ENCODE measurements around the gene HIKESHI. TPM values are rescaled to one million over a fixed set of nuclear protein-coding genes. Genes with fewer than 3 reads are reported as not detected.
"Not testable (repeated sequence)": the region's sequence is repeated elsewhere in the genome, so short reads cannot be mapped to it uniquely, and the experiment has no call there.

Gene HIKESHI
- total and polyA plus RNA-seq, 2 donors: 55.1 to 70.3 TPM

DNA sequence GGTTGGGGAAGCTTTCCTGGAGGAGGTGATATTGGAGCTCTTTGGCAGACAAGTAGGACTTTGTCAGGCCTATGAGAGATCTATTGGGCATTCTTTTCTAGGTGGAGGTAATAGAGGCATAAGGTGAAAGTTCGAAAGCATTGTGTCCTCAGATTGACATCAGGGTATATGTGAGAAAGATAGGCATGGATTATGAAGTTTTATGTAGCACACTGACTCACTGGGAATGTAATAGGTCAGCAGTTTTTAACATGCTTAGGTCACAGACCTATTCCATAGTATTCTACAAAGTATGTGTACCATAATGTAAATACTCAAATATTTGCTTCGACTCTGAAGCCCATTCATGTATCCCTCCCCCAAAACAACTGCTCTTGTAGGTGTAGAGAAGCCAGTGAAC, 11.8 kb downstream of the HIKESHI start:
- Histone ChIP-seq H3K4me3 (ENCODE audit: low read length in 2 of 2) (no peak overlapping the region), H3K4me1 (ENCODE audit: control insufficient read depth in 2 of 2, insufficient read depth in 2 of 2, low read length in 2 of 2) (no peaks in the 10 kb centered on the region), H3K27ac (ENCODE audit: low read depth in 1 of 2, low read length in 1 of 2) (no peak overlapping the region), H3K36me3 (ENCODE audit: control insufficient read depth in 2 of 2, insufficient read depth in 2 of 2, low read length in 1 of 2) (peaks cover 0 to 21% of the 10 kb centered on the region in 2 donors), H3K9me3 (ENCODE audit: control insufficient read depth in 2 of 2, insufficient read depth in 1 of 2, low read length in 1 of 2) (no peaks in the 10 kb centered on the region), H3K27me3 (ENCODE audit: control insufficient read depth in 2 of 2, insufficient read depth in 1 of 2, low read length in 1 of 2) (no peaks in the 10 kb centered on the region)
- no peak for DNase-seq (ENCODE audit: low read depth in 6 of 9, low spot score in 9 of 9)
- WGBS: 98% methylated on average over 2 of the region's 2 CpGs

DNA sequence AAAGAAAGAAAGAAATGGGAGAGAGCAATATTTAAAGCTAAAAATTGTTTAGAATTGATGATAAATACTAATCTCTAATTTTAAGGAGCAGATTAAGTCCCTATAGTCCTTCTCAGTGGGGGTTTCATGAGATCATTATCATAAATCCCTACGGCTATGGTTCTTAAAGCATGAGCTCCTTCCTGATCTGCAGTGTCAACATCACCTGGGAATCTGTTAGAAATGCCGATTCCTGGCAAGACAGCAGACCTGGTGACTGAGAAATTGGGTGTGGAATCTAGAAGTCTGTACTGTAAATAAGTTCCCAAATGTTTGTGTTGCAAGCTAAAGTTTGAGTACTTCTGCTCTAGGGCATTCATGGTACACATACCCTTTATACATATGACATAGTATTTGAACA, 12.6 kb downstream of the HIKESHI start:
- WGBS: 99% methylated on average over 2 of the region's 2 CpGs
- no peak overlapping the region for H3K4me3 ChIP-seq (ENCODE audit: low read length in 2 of 2)
- no peaks in the 10 kb centered on the region for H3K9me3 ChIP-seq (ENCODE audit: control insufficient read depth in 2 of 2, insufficient read depth in 1 of 2, low read length in 1 of 2)
- no peak overlapping the region for H3K27ac ChIP-seq (ENCODE audit: low read depth in 1 of 2, low read length in 1 of 2)
- DNase-seq (ENCODE audit: low read depth in 6 of 9, low spot score in 9 of 9): no peak
- H3K4me1 ChIP-seq (ENCODE audit: control insufficient read depth in 2 of 2, insufficient read depth in 2 of 2, low read length in 2 of 2): no peaks in the 10 kb centered on the region
- H3K36me3 ChIP-seq (ENCODE audit: control insufficient read depth in 2 of 2, insufficient read depth in 2 of 2, low read length in 1 of 2): peaks cover 0 to 24% of the 10 kb centered on the region in 2 donors
- H3K27me3 ChIP-seq (ENCODE audit: control insufficient read depth in 2 of 2, insufficient read depth in 1 of 2, low read length in 1 of 2): no peaks in the 10 kb centered on the region

DNA sequence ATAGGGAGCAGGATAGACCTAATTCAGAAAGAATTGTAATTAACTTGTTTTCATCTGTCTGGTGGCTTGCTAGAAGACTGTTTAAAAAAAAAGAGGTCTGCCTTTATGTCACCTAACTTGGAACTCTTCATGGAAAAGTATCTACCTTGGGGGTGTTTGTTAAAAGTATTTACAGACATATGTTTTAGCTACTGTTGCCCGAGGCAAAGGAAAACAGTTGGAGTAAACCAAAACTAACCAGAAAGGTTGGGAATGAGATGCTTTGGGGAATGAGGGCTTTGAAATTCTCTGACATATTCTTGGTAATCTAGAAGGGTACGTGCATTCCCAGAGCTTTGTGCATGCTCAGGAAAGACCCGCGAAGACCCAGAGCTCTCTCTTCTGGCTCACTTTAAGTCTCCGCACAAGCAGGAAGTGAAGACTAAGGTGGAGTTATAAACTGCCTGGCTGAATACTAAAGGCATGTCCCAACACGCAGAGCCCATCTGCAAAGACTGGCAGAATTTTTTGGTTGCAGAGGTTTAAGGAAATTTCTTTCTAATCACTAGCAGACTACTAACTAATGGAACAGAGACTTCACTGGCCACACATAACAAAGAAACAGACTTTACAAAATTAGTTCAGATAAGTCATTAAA, 33.2 kb downstream of the HIKESHI start:
- no peak overlapping the region for H3K27ac ChIP-seq (ENCODE audit: low read depth in 1 of 2, low read length in 1 of 2)
- no peaks in the 10 kb centered on the region for H3K9me3 ChIP-seq (ENCODE audit: control insufficient read depth in 2 of 2, insufficient read depth in 1 of 2, low read length in 1 of 2)
- peaks cover 5 to 10% of the 10 kb centered on the region in 2 donors for H3K36me3 ChIP-seq (ENCODE audit: control insufficient read depth in 2 of 2, insufficient read depth in 2 of 2, low read length in 1 of 2)
- over 99% methylated on average over 6 of the region's 6 CpGs for WGBS
- no peaks in the 10 kb centered on the region for H3K4me1 ChIP-seq (ENCODE audit: control insufficient read depth in 2 of 2, insufficient read depth in 2 of 2, low read length in 2 of 2)
- no peaks in the 10 kb centered on the region for H3K27me3 ChIP-seq (ENCODE audit: control insufficient read depth in 2 of 2, insufficient read depth in 1 of 2, low read length in 1 of 2)
- no peak for DNase-seq (ENCODE audit: low read depth in 6 of 9, low spot score in 9 of 9)
- H3K4me3 ChIP-seq (ENCODE audit: low read length in 2 of 2): no peak overlapping the region

DNA sequence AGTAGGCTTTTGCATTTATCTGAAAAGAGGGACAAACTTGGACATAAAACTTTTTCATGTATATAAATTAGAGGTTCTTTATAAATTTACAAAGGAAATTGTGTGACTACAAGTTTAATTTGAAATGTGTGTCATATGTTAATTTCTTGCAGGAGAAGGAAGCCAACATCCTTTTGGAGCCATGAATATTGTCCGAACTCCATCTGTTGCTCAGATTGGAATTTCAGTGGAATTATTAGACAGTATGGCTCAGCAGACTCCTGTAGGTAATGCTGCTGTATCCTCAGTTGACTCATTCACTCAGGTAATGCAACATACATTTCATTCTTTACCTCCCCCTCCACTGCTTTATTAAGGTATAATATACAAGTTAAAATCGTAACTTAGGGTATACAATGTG, 35.2 kb downstream of the HIKESHI start:
- H3K4me1 ChIP-seq (ENCODE audit: control insufficient read depth in 2 of 2, insufficient read depth in 2 of 2, low read length in 2 of 2): no peaks in the 10 kb centered on the region
- no peaks in the 10 kb centered on the region for H3K27me3 ChIP-seq (ENCODE audit: control insufficient read depth in 2 of 2, insufficient read depth in 1 of 2, low read length in 1 of 2)
- H3K9me3 ChIP-seq (ENCODE audit: control insufficient read depth in 2 of 2, insufficient read depth in 1 of 2, low read length in 1 of 2): no peaks in the 10 kb centered on the region
- H3K4me3 ChIP-seq (ENCODE audit: low read length in 2 of 2): no peak overlapping the region
- peaks cover 5 to 10% of the 10 kb centered on the region in 2 donors for H3K36me3 ChIP-seq (ENCODE audit: control insufficient read depth in 2 of 2, insufficient read depth in 2 of 2, low read length in 1 of 2)
- no peak overlapping the region for H3K27ac ChIP-seq (ENCODE audit: low read depth in 1 of 2, low read length in 1 of 2)
- DNase-seq (ENCODE audit: low read depth in 6 of 9, low spot score in 9 of 9): no peak
- 98% methylated on average over 2 of the region's 2 CpGs for WGBS

DNA sequence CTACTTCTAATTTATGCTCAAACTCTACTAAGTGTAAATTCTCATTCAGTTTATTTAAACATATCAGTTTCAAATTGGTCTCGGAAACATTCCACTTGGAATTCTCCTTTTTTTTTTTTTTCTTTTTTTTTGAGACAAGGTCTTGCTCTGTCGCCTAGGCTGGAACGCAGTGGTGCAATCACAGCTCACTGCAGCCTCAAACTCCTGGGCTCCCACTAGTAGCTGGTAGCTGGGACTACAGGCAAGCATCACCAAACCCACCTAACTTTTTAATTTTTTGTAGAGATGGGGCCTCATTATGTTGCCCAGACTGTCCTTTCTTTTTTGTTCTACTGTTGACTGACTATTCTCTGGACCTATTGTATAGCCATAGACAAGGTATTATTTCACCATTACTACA, 39.3 kb downstream of the HIKESHI start:
- H3K36me3 ChIP-seq (ENCODE audit: control insufficient read depth in 2 of 2, insufficient read depth in 2 of 2, low read length in 1 of 2): peaks cover 8 to 11% of the 10 kb centered on the region in 2 donors
- H3K4me1 ChIP-seq (ENCODE audit: control insufficient read depth in 2 of 2, insufficient read depth in 2 of 2, low read length in 2 of 2): no peaks in the 10 kb centered on the region
- H3K27me3 ChIP-seq (ENCODE audit: control insufficient read depth in 2 of 2, insufficient read depth in 1 of 2, low read length in 1 of 2): no peaks in the 10 kb centered on the region

DNA sequence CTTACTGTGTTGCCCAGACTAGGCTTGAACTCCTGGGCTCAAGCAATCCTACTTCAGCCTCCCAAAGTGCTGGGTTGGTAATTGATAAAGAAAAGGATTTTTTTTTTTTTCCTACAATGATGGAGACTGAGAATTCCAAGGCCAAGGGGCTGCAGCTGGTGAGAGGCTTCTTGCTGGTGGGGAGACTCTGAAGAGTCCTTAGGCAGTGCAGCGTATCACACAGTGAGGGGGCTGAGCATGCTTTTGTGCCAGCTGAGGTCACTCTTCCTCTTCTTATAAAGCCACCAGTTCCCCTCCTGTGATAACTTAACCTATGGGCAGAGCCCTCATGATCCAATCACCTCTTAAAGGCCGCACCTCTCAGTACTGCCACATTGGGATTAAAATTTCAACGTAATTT, 44.5 kb downstream of the HIKESHI start:
- Histone ChIP-seq H3K27ac (ENCODE audit: low read depth in 1 of 2, low read length in 1 of 2) (no peak overlapping the region), H3K4me3 (ENCODE audit: low read length in 2 of 2) (no peak overlapping the region), H3K4me1 (ENCODE audit: control insufficient read depth in 2 of 2, insufficient read depth in 2 of 2, low read length in 2 of 2) (no peaks in the 10 kb centered on the region), H3K36me3 (ENCODE audit: control insufficient read depth in 2 of 2, insufficient read depth in 2 of 2, low read length in 1 of 2) (peaks cover 8 to 9% of the 10 kb centered on the region in 2 donors), H3K9me3 (ENCODE audit: control insufficient read depth in 2 of 2, insufficient read depth in 1 of 2, low read length in 1 of 2) (no peaks in the 10 kb centered on the region), H3K27me3 (ENCODE audit: control insufficient read depth in 2 of 2, insufficient read depth in 1 of 2, low read length in 1 of 2) (no peaks in the 10 kb centered on the region)
- 97% methylated on average over 3 of the region's 3 CpGs for WGBS
- no peak for DNase-seq (ENCODE audit: low read depth in 6 of 9, low spot score in 9 of 9)

More for the DNA sequence above, 39.3 kb downstream of the HIKESHI start:
- Histone ChIP-seq H3K27ac (ENCODE audit: low read depth in 1 of 2, low read length in 1 of 2) (no peak overlapping the region), H3K9me3 (ENCODE audit: control insufficient read depth in 2 of 2, insufficient read depth in 1 of 2, low read length in 1 of 2) (no peaks in the 10 kb centered on the region), H3K4me3 (ENCODE audit: low read length in 2 of 2) (no peak overlapping the region)
- DNase-seq (ENCODE audit: low read depth in 6 of 9, low spot score in 9 of 9): no peak
- 93% methylated on average over 3 of the region's 3 CpGs for WGBS

DNA sequence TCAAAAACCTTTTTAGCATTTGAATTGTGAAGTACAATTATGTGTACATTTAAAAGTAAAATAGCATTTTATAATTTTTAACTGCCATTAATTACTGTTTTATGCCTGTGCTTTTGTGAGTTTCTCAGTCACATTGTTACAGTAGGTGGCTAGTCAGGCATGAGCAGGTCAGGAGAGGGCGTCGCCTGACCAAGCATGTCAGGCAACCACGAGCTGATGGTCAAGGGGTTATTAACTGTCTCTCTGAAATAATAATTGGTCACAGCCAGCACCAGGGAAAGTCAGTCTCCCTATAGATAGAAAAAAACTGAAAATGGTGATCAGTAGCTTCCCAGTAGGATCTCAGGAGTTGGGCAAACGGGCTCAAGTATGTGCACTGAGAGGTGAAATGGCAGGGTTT, 53.2 kb downstream of the HIKESHI start:
- DNase-seq (ENCODE audit: low read depth in 6 of 9, low spot score in 9 of 9): no peak
- Histone ChIP-seq H3K27me3 (ENCODE audit: control insufficient read depth in 2 of 2, insufficient read depth in 1 of 2, low read length in 1 of 2) (no peaks in the 10 kb centered on the region), H3K9me3 (ENCODE audit: control insufficient read depth in 2 of 2, insufficient read depth in 1 of 2, low read length in 1 of 2) (no peaks in the 10 kb centered on the region), H3K27ac (ENCODE audit: low read depth in 1 of 2, low read length in 1 of 2) (no peak overlapping the region), H3K4me1 (ENCODE audit: control insufficient read depth in 2 of 2, insufficient read depth in 2 of 2, low read length in 2 of 2) (no peaks in the 10 kb centered on the region), H3K4me3 (ENCODE audit: low read length in 2 of 2) (no peak overlapping the region), H3K36me3 (ENCODE audit: control insufficient read depth in 2 of 2, insufficient read depth in 2 of 2, low read length in 1 of 2) (no peaks in the 10 kb centered on the region)
- WGBS: 90% methylated on average over 4 of the region's 4 CpGs

DNA sequence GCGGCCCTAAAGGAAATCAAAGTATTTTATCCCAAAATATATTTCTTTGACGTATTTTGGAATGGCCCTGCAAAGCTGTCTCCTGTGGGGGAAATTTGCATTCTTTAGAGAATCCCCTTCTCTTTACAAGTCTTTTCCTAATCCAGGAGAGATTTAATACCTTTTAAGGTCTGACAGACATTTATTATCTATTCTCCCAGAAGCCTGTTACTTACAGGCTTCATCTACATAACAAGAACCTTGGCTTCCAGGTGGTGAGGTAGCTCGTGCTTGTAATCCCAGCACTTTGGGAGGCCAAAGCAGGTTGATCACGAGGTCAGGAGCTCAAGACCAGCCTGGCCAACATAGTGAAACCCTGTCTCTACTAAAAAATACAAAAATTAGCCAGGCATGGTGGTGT, 55.4 kb downstream of the HIKESHI start:
- DNase-seq (ENCODE audit: low read depth in 6 of 9, low spot score in 9 of 9); H3K27ac ChIP-seq (ENCODE audit: low read depth in 1 of 2, low read length in 1 of 2); H3K27me3 ChIP-seq (ENCODE audit: control insufficient read depth in 2 of 2, insufficient read depth in 1 of 2, low read length in 1 of 2); H3K36me3 ChIP-seq (ENCODE audit: control insufficient read depth in 2 of 2, insufficient read depth in 2 of 2, low read length in 1 of 2); H3K9me3 ChIP-seq (ENCODE audit: control insufficient read depth in 2 of 2, insufficient read depth in 1 of 2, low read length in 1 of 2); H3K4me3 ChIP-seq (ENCODE audit: low read length in 2 of 2); H3K4me1 ChIP-seq (ENCODE audit: control insufficient read depth in 2 of 2, insufficient read depth in 2 of 2, low read length in 2 of 2): not testable (repeated sequence)
- 90% methylated on average over 4 of the region's 4 CpGs for WGBS

DNA sequence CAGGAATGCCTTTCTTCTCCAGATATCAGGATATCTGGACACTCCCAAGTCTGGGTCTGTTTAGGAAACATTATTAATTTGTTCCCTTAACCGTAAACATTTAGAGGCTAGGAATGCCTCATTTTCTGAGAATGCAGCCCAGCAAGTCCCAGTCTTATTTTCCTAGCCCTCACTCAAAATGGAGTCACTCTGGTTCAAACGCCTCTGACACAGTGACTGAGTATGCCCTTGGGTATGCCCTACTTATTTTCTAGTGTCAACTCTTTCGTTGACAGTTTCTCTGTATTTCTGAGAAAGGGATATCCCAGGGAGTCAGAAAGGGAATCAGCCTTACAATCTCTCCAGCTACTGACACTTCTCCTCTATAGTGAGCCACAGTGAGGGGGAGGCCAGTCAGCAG, 56.7 kb downstream of the HIKESHI start:
- Histone ChIP-seq H3K36me3 (ENCODE audit: control insufficient read depth in 2 of 2, insufficient read depth in 2 of 2, low read length in 1 of 2) (no peaks in the 10 kb centered on the region), H3K9me3 (ENCODE audit: control insufficient read depth in 2 of 2, insufficient read depth in 1 of 2, low read length in 1 of 2) (no peaks in the 10 kb centered on the region), H3K27ac (ENCODE audit: low read depth in 1 of 2, low read length in 1 of 2) (no peak overlapping the region), H3K27me3 (ENCODE audit: control insufficient read depth in 2 of 2, insufficient read depth in 1 of 2, low read length in 1 of 2) (no peaks in the 10 kb centered on the region), H3K4me1 (ENCODE audit: control insufficient read depth in 2 of 2, insufficient read depth in 2 of 2, low read length in 2 of 2) (no peaks in the 10 kb centered on the region), H3K4me3 (ENCODE audit: low read length in 2 of 2) (no peak overlapping the region)
- WGBS: 94% methylated on average over 3 of the region's 3 CpGs
- DNase-seq (ENCODE audit: low read depth in 6 of 9, low spot score in 9 of 9): no peak
